Measurements from ENCODE around the gene CDC42BPG.

GRCh38 chr11:64842366-64842759 lies 2.1 kb downstream of the CDC42BPG start:
- TF ChIP-seq CTCF (IDR thresholded peaks at IDR 0.05) (no peak), POLR2A (IDR thresholded peaks at IDR 0.05) (no peak), POLR2AphosphoS5 (IDR thresholded peaks at IDR 0.05) (no peak)
